Coronary artery (tissue), 2 donors: ENCODE results near the gene CCDC157.

Experiments used
- DNase-seq: peaks from one replicate; pipeline ENCODE4 v3.0.0-alpha.2; 2017; ENCODE audit warnings: low spot score
- H3K27ac ChIP-seq, 2 donors: fragments of 200-600 bp; sonication (generic); one replicate each; pipeline ENCODE4 v1.5.1; 2016 to 2019
- H3K4me3 ChIP-seq: fragments of 200-600 bp; sonication (generic); 2 replicates; pipeline ENCODE4 v1.5.1; 2016; ENCODE audit warnings: mild to moderate bottlenecking, moderate library complexity
- CTCF ChIP-seq: fragments of 200-600 bp; sonication (generic); IDR thresholded peaks from one replicate; pipeline ENCODE4 v1.5.1; 2019; ENCODE audit warnings: antibody characterized with exemption

Gene CCDC157

GRCh38 chr22:30354644-30355043 is 2.2 kb upstream of the CCDC157 start:
- no peak for TF ChIP-seq CTCF
- DNase-seq = no peak
- Histone ChIP-seq H3K4me3 (peak overlapping the region; percentile 77), H3K27ac (no peak overlapping the region)

GRCh38 chr22:30357236-30357570 is 396 bp downstream of the CCDC157 start:
- DNase-seq = no peak
- H3K27ac ChIP-seq = peak overlapping the region in 1 of 2 donors; percentile 95
- TF ChIP-seq CTCF = no peak
- H3K4me3 ChIP-seq = peak overlapping the region; percentile 77

- Histone ChIP-seq H3K4me3 (peak overlapping the region; percentile 77), H3K27ac (no peak overlapping the region)
- no peak for TF ChIP-seq CTCF
- DNase-seq = no peak
These were observed 926 bp downstream of the CCDC157 start for GRCh38 chr22:30357650-30358215.

GRCh38 chr22:30358541-30358940 is 1.7 kb downstream of the CCDC157 start:
- H3K27ac ChIP-seq = no peak overlapping the region
- no peak for DNase-seq

GRCh38 chr22:30361916-30362650 is 5.3 kb downstream of the CCDC157 start:
- Histone ChIP-seq H3K27ac (no peak overlapping the region), H3K4me3 (no peak overlapping the region)
- no peak for DNase-seq
- TF ChIP-seq CTCF = no peak

More at GRCh38 chr22:30358541-30358940, 1.7 kb downstream of the CCDC157 start:
- no peak overlapping the region for H3K4me3 ChIP-seq
- TF ChIP-seq CTCF = no peak

GRCh38 chr22:30362651-30363281 is 6.0 kb downstream of the CCDC157 start:
- Histone ChIP-seq H3K4me3 (no peak overlapping the region), H3K27ac (no peak overlapping the region)
- no peak for TF ChIP-seq CTCF
- DNase-seq = no peak

GRCh38 chr22:30365891-30366290 is 9.1 kb downstream of the CCDC157 start:
- H3K27ac ChIP-seq = no peak overlapping the region
- no peak for DNase-seq
- TF ChIP-seq CTCF = no peak
- H3K4me3 ChIP-seq = no peak overlapping the region
